ENCODE results near the gene SLAMF7.

SLAMF7 gene

GRCh38 chr1:160747717-160748116 lies 8.7 kb downstream of the SLAMF7 start:
- no peak for DNase-seq

DNA sequence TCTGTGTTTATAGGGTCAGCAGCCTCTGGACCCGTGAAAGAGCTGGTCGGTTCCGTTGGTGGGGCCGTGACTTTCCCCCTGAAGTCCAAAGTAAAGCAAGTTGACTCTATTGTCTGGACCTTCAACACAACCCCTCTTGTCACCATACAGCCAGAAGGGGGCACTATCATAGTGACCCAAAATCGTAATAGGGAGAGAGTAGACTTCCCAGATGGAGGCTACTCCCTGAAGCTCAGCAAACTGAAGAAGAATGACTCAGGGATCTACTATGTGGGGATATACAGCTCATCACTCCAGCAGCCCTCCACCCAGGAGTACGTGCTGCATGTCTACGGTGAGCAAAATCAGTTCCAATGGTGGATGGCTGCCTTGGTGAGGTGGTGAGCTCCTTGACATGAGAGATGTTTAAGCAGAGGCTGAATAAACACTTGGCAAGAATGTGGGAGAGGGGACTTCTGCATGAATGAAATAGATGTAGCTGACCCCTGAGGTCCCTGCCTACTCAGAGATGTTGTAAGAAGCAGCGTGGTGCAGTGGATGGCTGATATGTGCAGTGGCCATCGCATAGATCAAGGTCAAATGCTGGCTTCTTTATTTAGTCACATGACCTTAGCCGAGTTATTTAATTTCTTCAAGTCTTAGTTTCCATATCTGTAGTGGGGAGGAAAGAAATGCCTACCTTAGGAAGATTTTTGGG lies 9.3 kb downstream of the SLAMF7 start:
- no peak for DNase-seq

DNA sequence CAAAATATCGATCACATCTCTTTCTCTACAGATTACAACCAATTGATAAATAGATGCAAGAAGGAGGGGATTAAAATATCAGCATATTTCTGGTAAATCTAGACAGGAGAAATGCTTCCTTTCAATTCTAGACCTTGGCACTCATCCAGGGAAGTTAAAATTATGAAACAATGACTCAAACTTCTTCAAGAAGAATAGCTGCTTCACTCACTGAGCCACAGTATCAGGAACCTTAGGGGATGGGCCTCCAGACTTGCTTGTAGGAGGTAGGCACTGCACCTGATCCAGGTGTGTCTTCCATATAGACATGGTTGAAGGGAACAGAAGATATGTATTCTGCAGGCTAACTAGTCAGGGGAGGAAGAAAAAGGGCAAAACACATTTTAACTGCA lies 9.8 kb downstream of the SLAMF7 start:
- DNase-seq, result no peak

- DNase-seq, result no peak
These were observed 11.6 kb downstream of the SLAMF7 start for GRCh38 chr1:160750608-160751007.

DNA sequence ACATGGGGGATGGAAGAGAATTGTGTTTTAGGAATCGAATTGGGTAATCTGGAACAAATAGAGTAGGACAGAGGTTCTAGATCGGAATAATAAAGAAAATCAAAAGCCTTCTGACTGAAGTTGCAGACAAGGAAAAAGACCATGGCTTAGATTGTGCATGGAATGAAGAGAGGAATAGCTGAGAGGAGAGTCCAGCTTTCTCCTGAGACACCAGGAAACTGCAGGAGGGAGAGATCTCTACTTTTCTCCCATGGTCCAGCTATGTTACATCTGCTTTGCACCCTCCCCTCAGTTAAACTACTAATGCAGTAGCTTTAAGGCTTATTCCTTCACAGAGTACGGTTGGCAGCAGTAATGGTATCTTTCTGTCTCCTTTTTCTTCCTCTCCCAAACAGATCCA lies 13.4 kb downstream of the SLAMF7 start:
- no peak for DNase-seq

- DNase-seq, result no peak
These were observed 13.9 kb downstream of the SLAMF7 start for GRCh38 chr1:160752924-160753323.

DNA sequence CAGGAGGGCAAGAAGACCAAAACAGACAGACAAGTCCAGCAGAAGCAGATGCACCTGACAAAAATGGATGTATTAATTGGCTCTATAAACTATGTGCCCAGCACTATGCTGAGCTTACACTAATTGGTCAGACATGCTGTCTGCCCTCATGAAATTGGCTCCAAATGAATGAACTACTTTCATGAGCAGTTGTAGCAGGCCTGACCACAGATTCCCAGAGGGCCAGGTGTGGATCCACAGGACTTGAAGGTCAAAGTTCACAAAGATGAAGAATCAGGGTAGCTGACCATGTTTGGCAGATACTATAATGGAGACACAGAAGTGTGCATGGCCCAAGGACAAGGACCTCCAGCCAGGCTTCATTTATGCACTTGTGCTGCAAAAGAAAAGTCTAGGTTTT lies 14.5 kb downstream of the SLAMF7 start:
- no peak for DNase-seq

GRCh38 chr1:160755461-160755860 lies 16.4 kb downstream of the SLAMF7 start:
- DNase-seq, result no peak

DNA sequence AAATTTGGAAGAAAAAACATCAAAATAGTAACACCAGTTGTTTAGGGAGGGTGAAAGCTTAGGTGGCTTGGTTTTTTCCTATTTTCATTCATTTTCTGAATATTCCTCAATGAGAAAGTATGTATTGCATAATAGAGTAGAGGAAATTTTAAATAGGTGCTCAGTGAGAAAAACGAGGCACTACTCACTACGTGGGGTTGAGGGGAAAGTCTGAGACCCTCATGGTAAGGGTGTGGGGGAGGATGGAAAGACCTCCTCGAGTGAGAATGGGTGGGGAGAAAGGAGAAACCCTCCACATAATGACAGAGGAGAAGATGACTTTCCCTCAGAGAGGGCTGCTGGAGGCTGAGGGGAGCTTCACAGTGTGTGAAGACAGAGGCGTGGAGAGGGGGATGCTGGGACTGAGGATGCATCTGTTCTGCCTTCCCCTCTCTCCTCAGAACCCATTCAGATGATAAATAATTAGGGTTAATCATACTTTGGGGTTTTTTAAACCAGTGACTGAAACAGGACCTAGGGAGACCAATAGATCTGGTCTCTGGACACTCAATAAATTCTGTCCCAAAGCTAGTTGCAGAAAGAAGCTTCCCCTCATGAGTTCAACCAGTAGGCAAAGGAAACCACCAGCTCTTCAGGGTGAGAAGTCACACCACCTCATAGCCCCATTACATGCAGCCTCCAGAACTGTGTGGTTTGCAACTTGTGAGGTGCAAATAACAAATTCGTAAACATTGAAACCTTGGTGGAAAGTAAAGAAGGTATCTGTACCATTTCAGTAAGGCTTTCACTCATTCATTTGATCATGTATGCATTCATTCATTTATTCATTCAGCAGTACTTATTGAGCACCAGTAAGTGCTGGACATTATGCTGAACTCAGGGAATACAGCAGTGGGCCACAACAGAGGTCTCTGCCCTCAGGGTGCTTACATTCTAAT lies 17.1 kb downstream of the SLAMF7 start:
- no peak for DNase-seq

- no peak for DNase-seq
These were observed 17.8 kb downstream of the SLAMF7 start for GRCh38 chr1:160756849-160757201.

DNA sequence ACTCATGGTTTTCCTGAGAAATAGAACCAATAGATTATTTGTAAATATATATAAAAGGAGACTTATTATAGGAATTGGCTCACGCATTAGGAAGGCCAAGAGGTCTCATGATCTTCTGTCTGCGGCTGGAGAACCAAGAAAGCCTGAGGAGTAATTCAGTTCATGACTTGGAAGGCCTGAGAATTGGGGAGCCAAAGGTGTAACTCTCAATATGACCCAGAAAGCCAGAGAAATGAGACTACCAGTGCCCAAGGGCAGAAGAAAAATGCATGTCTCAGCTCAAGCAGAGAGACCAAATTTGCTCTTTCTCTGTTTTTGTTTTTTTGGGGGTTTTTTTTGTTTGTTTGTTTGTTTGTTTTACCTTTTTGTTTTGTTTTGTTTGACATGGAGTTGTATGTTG lies 19.5 kb downstream of the SLAMF7 start:
- DNase-seq, result no peak

GRCh38 chr1:160759740-160760139 lies 20.7 kb downstream of the SLAMF7 start:
- no peak for DNase-seq

- no peak for DNase-seq
These were observed 22.0 kb downstream of the SLAMF7 start for GRCh38 chr1:160761046-160761445.

DNA sequence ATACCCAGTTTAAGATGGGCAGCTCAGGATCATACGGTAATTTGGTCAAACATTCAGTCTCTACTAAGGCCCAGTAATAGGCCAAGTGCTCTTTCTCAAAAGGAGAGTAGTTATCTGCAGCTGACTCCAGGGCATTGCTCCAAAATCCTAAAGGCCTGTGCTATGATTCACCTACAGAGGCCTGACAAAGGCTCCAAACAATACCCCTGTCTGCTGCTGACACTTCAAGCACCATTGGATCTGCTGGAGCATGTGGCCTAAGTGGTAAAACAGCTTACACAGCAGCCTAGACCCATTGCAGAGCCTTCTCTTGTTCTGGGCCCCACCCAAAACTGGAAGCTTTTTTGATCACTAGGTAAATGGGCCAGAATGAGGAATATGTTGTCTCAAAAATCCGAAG lies 22.8 kb downstream of the SLAMF7 start:
- DNase-seq, result no peak

- no peak for DNase-seq
These were observed 24.9 kb downstream of the SLAMF7 start for GRCh38 chr1:160763993-160764392.

DNA sequence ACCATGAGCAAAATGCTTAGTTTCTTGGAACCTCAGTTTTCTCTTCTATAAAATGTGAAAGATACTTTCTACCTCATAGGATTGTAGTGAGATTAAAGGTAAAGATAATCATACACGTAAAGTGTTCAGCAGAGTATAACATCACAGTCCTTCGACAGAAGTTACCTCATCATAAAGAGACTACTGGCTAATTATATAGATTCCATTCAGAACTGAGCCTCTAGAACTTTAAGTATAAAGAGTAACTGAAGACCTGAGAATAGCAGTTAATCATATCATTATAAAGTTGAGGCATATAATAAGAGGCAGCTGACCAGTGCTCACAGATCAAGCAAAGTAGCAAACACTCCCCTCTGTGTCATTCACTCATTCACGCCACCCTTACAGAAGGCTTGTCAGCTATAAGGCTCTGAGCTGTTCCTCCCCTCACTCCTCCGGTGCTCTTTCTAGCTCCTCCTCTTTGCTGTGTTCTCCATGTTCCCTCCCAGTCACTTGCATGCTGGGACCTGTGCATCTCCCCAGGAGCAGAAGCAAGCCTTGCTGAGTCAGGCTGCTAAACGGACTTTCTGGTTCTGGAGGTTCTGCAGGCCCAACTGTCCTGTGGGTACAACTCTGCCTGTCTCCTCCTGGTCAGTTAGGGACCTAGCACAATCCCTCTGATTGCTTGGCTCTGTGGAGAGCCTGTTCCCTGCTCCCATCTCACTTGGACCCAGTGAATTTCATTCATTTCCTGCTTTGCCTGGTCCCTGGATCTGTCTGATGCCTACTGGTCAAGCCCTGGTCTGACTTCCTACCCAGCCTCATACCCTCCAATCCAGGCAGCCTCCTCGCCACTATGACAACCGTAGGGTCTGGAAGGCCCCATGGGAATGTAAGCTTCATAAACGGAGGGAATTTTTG lies 28.6 kb downstream of the SLAMF7 start:
- no peak for DNase-seq

GRCh38 chr1:160768295-160768657 lies 29.2 kb downstream of the SLAMF7 start:
- no peak for DNase-seq

- DNase-seq, result no peak
These were observed 33.3 kb downstream of the SLAMF7 start for GRCh38 chr1:160772331-160772730.

DNA sequence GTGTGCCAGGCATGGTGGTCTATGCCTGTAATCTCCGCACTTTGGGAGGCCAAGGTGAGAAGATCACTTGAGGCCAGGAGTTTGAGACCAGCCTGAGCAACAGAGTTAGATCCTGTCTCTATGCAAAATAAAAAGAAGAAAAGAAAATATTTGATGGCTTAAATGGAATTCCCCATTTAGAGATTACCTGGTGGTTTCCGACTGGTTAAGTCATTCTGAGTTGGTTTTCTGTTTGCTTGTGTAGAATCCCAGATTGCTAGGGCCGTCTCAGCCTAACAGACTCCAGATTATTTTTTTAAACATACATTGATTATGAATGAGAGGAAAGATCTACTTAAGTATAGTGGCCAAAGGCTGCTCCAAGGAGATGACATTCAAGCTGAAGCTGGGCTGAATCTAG lies 34.0 kb downstream of the SLAMF7 start:
- no peak for DNase-seq

GRCh38 chr1:160774886-160775719 lies 36.1 kb downstream of the SLAMF7 start:
- no peak for DNase-seq

DNA sequence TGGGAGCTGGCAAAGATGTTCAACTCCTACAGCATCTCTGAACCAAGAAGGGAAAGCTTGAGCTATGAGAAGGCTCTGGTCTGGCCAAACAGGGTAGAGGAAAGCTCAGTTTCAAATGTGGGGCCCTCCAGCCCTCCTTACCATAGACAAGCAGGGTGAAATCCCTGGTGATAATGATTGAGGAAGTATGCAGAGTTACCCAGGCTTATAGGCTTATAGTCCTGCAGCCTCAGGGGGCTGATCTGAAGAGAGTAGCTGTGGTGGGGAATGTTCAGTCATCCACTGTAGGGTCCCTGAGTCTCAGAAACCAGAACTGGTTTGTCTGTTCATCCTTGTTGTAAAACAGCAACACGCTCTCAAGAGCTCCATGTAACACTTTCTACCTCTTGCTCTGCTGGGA lies 37.1 kb downstream of the SLAMF7 start:
- no peak for DNase-seq

DNA sequence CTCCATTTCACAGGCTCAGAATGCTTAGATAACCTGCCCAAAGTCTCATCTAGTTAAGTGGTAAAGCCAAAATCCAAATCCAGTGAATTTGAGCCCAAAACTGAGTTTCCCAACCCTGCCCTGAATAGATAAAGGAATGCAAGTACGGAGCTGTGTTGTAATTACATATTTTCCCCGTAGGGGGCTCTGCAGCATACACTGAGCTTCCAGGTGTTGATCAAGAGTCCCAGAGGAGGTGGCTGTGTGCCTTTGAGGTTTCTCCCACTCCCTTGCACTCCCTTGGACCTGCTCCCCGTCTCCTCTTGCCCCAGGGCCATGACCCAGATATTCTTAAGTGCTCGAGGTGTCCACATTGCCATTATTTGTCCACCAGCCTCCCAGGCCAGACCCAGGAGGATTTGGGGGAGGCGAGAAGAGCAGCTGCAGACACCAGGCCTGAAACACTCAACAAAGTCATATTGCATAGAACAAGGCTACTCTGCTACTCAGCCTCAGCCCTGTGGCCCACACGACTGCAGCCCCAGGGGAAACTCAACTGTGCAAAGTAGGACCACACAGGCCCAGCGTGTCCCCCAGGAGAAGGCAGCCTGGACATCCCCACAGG lies 38.5 kb downstream of the SLAMF7 start:
- DNase-seq, result peak; percentile 21

Measured in eye (tissue), 1 donor.